Trophoblast cell (in vitro differentiated cells and primary cell): ENCODE measurements around the gene STAMBPL1.
A peak's percentile ranks its signal among the peaks of the same experiment; 100 is the strongest.

Experiments used
- DNase-seq, 2 donors: peaks; one replicate each; pipeline ENCODE4 v3.0.0-alpha.2; 2016
- H2AFZ ChIP-seq: 2 replicates; pipeline ENCODE4 v1.6.1; 2013; ENCODE audit warnings: low read length, moderate library complexity, mild to moderate bottlenecking; ENCODE audit not compliant: insufficient read depth, poor library complexity
- H2AK5ac ChIP-seq: 2 replicates; pipeline ENCODE4 v1.6.1; 2013; ENCODE audit warnings: mild to moderate bottlenecking, low read length
- H2BK120ac ChIP-seq: 2 replicates; pipeline ENCODE4 v1.6.1; 2013; ENCODE audit warnings: low read length, mild to moderate bottlenecking, moderate library complexity; ENCODE audit not compliant: insufficient read depth, poor library complexity
- H2BK12ac ChIP-seq: 2 replicates; pipeline ENCODE4 v1.6.1; 2013; ENCODE audit warnings: mild to moderate bottlenecking, low read length, moderate library complexity
- H2BK5ac ChIP-seq: 2 replicates; pipeline ENCODE4 v1.6.1; 2013; ENCODE audit warnings: low read length, low read depth, moderate library complexity, mild to moderate bottlenecking; ENCODE audit not compliant: poor library complexity
- H3K14ac ChIP-seq: 2 replicates; pipeline ENCODE4 v1.6.1; 2013; ENCODE audit warnings: mild to moderate bottlenecking, low read length
- H3K18ac ChIP-seq: 2 replicates; pipeline ENCODE4 v1.6.1; 2013; ENCODE audit warnings: mild to moderate bottlenecking, low read length
- H3K23ac ChIP-seq: 2 replicates; pipeline ENCODE4 v1.6.1; 2013; ENCODE audit warnings: low read length
- H3K27ac ChIP-seq: 2 replicates; pipeline ENCODE4 v1.5.1; 2013; ENCODE audit warnings: low read depth, mild to moderate bottlenecking, inconsistent platforms, low read length, moderate library complexity
- H3K27me3 ChIP-seq: 2 replicates; pipeline ENCODE4 v1.6.1; 2013; ENCODE audit warnings: inconsistent platforms, mild to moderate bottlenecking, low read length, moderate library complexity; ENCODE audit not compliant: insufficient read depth
- H3K36me3 ChIP-seq, 2 experiments: 1 replicate in 1 of 2; 2 replicates in 1 of 2; pipeline ENCODE4 v1.6.1; 2013; ENCODE audit warnings: low read length in 2 of 2, mild to moderate bottlenecking in 2 of 2, moderate library complexity in 1 of 2; ENCODE audit not compliant: insufficient read depth in 2 of 2, control insufficient read depth in 1 of 2
- H3K4ac ChIP-seq: 2 replicates; pipeline ENCODE4 v1.6.1; 2013; ENCODE audit warnings: low read depth, mild to moderate bottlenecking, low read length, moderate library complexity
- H3K4me1 ChIP-seq, 2 experiments: 1 replicate in 1 of 2; 2 replicates in 1 of 2; pipeline ENCODE4 v1.6.1; 2013; ENCODE audit warnings: low read length in 2 of 2, mild to moderate bottlenecking in 2 of 2, moderate library complexity in 1 of 2; ENCODE audit not compliant: insufficient read depth in 2 of 2, control insufficient read depth in 1 of 2
- H3K4me2 ChIP-seq: 2 replicates; pipeline ENCODE4 v1.6.1; 2013; ENCODE audit warnings: inconsistent platforms, mild to moderate bottlenecking, low read length, moderate library complexity
- H3K4me3 ChIP-seq: 2 replicates; pipeline ENCODE4 v1.5.1; 2013; ENCODE audit warnings: mild to moderate bottlenecking, low read depth, low read length, inconsistent platforms
- H3K79me1 ChIP-seq: one replicate; pipeline ENCODE4 v1.6.1; 2013; ENCODE audit warnings: low read length
- H3K79me2 ChIP-seq: 2 replicates; pipeline ENCODE4 v1.6.1; 2013; ENCODE audit warnings: low read length, mild to moderate bottlenecking; ENCODE audit not compliant: control insufficient read depth, insufficient read depth, poor library complexity
- H3K9ac ChIP-seq: 2 replicates; pipeline ENCODE4 v1.6.1; 2013; ENCODE audit warnings: mild to moderate bottlenecking, low read length
- H3K9me3 ChIP-seq: 2 replicates; pipeline ENCODE4 v1.6.1; 2013; ENCODE audit warnings: low read depth, mild to moderate bottlenecking, control low read depth, inconsistent platforms, low read length; ENCODE audit not compliant: insufficient read depth
- H4K12ac ChIP-seq: 2 replicates; pipeline ENCODE4 v1.6.1; 2013; ENCODE audit warnings: low read depth, mild to moderate bottlenecking, low read length, moderate library complexity
- H4K8ac ChIP-seq: 2 replicates; pipeline ENCODE4 v1.6.1; 2013; ENCODE audit warnings: low read depth, mild to moderate bottlenecking, low read length, moderate library complexity
- H4K91ac ChIP-seq: one replicate; pipeline ENCODE4 v1.6.1; 2013; ENCODE audit warnings: low read depth, mild to moderate bottlenecking, low read length, moderate library complexity
- WGBS: extraction: QIAGEN DNeasy Blood & Tissue Kit; methylation state at CpG from one replicate; pipeline ENCODE4 v1.1.7; 2013; ENCODE audit warnings: missing lambda C conversion rate; ENCODE audit not compliant: insufficient read length, insufficient coverage; ENCODE audit errors: extremely low coverage; 5-methylcytosine and 5-hydroxymethylcytosine counted together

The STAMBPL1 gene

GRCh38 chr10:88934900-88935672 lies 55.0 kb downstream of the STAMBPL1 start:
- H3K27me3 ChIP-seq, result no peaks in the 10 kb centered on the region
- no peak overlapping the region for H4K12ac ChIP-seq
- peak; percentile 65 to 86 for DNase-seq
- H3K14ac ChIP-seq, result no peak overlapping the region
- no peaks in the 10 kb centered on the region for H3K9me3 ChIP-seq
- no peak overlapping the region for H3K18ac ChIP-seq
- H3K79me1 ChIP-seq, result no peaks in the 10 kb centered on the region
- no peak overlapping the region for H3K4me3 ChIP-seq
- peaks cover 3 to 11% of the 10 kb centered on the region in 2 experiments for H3K36me3 ChIP-seq
- H2BK5ac ChIP-seq, result no peak overlapping the region
- no peak overlapping the region for H4K8ac ChIP-seq
- H3K9ac ChIP-seq, result no peak overlapping the region
- no peak overlapping the region for H3K27ac ChIP-seq
- no peak overlapping the region for H2BK12ac ChIP-seq
- H2AFZ ChIP-seq, result no peak overlapping the region
- no peaks in the 10 kb centered on the region for H3K79me2 ChIP-seq
- H3K4me1 ChIP-seq, result peaks cover 0 to 3% of the 10 kb centered on the region in 2 experiments
- WGBS, result no CpG with 5 or more reads among the region's 17 CpGs
- H3K4ac ChIP-seq, result no peak overlapping the region
- no peak overlapping the region for H2AK5ac ChIP-seq
- no peak overlapping the region for H4K91ac ChIP-seq
- H3K23ac ChIP-seq, result no peak overlapping the region
- no peak overlapping the region for H3K4me2 ChIP-seq
- no peak overlapping the region for H2BK120ac ChIP-seq

GRCh38 chr10:88936656-88937055 lies 56.6 kb downstream of the STAMBPL1 start:
- no peak overlapping the region for H3K14ac ChIP-seq
- no peak overlapping the region for H3K4me3 ChIP-seq
- peaks cover 0 to 3% of the 10 kb centered on the region in 2 experiments for H3K4me1 ChIP-seq
- H3K9ac ChIP-seq, result no peak overlapping the region
- no peak overlapping the region for H4K8ac ChIP-seq
- no peak for DNase-seq
- H2AFZ ChIP-seq, result no peak overlapping the region
- no peak overlapping the region for H2BK120ac ChIP-seq
- H3K23ac ChIP-seq, result no peak overlapping the region
- no peak overlapping the region for H2BK12ac ChIP-seq
- H3K79me1 ChIP-seq, result no peaks in the 10 kb centered on the region
- no peak overlapping the region for H4K12ac ChIP-seq
- no peak overlapping the region for H3K4me2 ChIP-seq
- no peaks in the 10 kb centered on the region for H3K79me2 ChIP-seq
- H3K36me3 ChIP-seq, result peaks cover 3 to 15% of the 10 kb centered on the region in 2 experiments
- no peaks in the 10 kb centered on the region for H3K9me3 ChIP-seq
- H2BK5ac ChIP-seq, result no peak overlapping the region
- no peak overlapping the region for H3K27ac ChIP-seq
- no peak overlapping the region for H2AK5ac ChIP-seq
- WGBS, result no CpG with 5 or more reads among the region's 3 CpGs
- H4K91ac ChIP-seq, result no peak overlapping the region
- no peak overlapping the region for H3K18ac ChIP-seq
- H3K27me3 ChIP-seq, result no peaks in the 10 kb centered on the region
- H3K4ac ChIP-seq, result no peak overlapping the region

DNA sequence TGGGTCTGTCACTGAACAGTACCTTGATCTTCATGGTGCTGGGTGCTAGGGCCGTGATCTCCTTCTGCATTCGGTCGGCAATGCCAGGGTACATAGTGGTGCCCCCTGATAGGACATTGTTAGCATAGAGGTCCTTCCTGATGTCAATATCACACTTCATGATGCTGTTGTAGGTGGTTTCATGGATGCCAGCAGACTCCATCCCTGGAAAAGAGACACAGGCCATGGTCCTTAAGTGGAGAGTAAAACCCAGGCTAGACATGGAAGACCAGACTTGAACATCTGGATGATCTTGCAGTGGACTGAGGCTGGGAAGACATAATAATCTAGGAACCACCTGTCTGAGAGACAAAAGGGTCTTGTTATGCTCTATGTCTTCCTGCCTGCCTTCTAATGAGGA lies 58.0 kb downstream of the STAMBPL1 start:
- Histone ChIP-seq H2AFZ (no peak overlapping the region), H3K4me3 (no peak overlapping the region), H3K79me1 (no peaks in the 10 kb centered on the region), H4K12ac (no peak overlapping the region), H2AK5ac (no peak overlapping the region), H3K4me1 (no peaks in the 10 kb centered on the region), H3K4ac (no peak overlapping the region), H3K23ac (no peak overlapping the region), H2BK12ac (no peak overlapping the region), H3K9me3 (no peaks in the 10 kb centered on the region), H2BK5ac (no peak overlapping the region), H2BK120ac (no peak overlapping the region), H3K36me3 (peaks cover 3 to 15% of the 10 kb centered on the region in 2 experiments), H3K14ac (no peak overlapping the region), H3K4me2 (no peak overlapping the region), H4K8ac (no peak overlapping the region), H4K91ac (no peak overlapping the region), H3K27me3 (no peaks in the 10 kb centered on the region), H3K79me2 (no peaks in the 10 kb centered on the region), H3K18ac (no peak overlapping the region), H3K9ac (no peak overlapping the region), H3K27ac (no peak overlapping the region)
- DNase-seq, result no peak
- WGBS, result no CpG with 5 or more reads among the region's 3 CpGs

DNA sequence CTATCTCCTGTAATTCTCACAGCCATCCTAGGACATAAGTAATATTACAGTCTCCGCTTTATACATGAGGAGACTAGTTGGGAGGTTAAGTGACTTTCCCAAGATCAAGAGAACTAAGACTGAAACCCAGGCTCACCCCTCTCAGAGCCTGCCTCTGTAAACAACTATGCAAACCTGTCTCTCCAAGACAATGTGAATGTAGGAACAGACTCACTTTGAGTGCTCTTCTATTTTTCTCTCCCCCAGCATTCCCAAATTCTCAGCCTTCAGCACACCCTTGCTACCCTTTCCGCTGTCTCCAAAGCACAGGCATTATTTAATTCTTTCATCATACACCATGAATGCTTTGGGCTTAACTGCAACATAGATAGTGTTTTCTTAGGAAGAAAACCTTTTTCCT lies 58.9 kb downstream of the STAMBPL1 start:
- peaks cover 6 to 20% of the 10 kb centered on the region in 2 experiments for H3K36me3 ChIP-seq

More for the DNA sequence above, 58.9 kb downstream of the STAMBPL1 start:
- no peak overlapping the region for H3K9ac ChIP-seq
- no peak overlapping the region for H3K14ac ChIP-seq
- H3K4me1 ChIP-seq, result no peaks in the 10 kb centered on the region
- H2BK5ac ChIP-seq, result no peak overlapping the region
- H3K4me3 ChIP-seq, result no peak overlapping the region
- WGBS, result no CpG with 5 or more reads among the region's 2 CpGs
- no peak overlapping the region for H3K4ac ChIP-seq
- no peaks in the 10 kb centered on the region for H3K79me1 ChIP-seq
- no peak overlapping the region for H3K4me2 ChIP-seq
- H3K18ac ChIP-seq, result no peak overlapping the region
- no peak overlapping the region for H4K91ac ChIP-seq
- no peak overlapping the region for H3K27ac ChIP-seq
- H3K9me3 ChIP-seq, result no peaks in the 10 kb centered on the region
- no peak overlapping the region for H2BK120ac ChIP-seq
- H4K12ac ChIP-seq, result no peak overlapping the region
- H2AFZ ChIP-seq, result no peak overlapping the region
- no peak overlapping the region for H2AK5ac ChIP-seq
- H3K27me3 ChIP-seq, result no peaks in the 10 kb centered on the region
- no peak for DNase-seq
- H3K79me2 ChIP-seq, result no peaks in the 10 kb centered on the region
- H4K8ac ChIP-seq, result no peak overlapping the region
- no peak overlapping the region for H2BK12ac ChIP-seq
- no peak overlapping the region for H3K23ac ChIP-seq
